Epithelial cell of esophagus (primary cell): Measurements from ENCODE around the gene NRXN3.
A peak's percentile ranks its signal among the peaks of the same experiment; 100 is the strongest.

Source experiments
- DNase-seq: peaks from one replicate; pipeline ENCODE4 v3.0.0; 2010; ENCODE audit warnings: low read depth
- H3K4me3 ChIP-seq: 2 replicates; pipeline ENCODE4 v1.5.1; 2011; ENCODE audit warnings: mild to moderate bottlenecking, low read length, control low read depth
- CTCF ChIP-seq: IDR thresholded peaks from 2 replicates; pipeline ENCODE4 v1.5.1; 2011; ENCODE audit warnings: low read depth, mild to moderate bottlenecking, low read length, control low read depth, inconsistent platforms; ENCODE audit not compliant: insufficient read depth; ENCODE audit errors: missing control alignments

NRXN3 gene

GRCh38 chr14:79525416-79525815 is 1355.2 kb downstream of the NRXN3 start:
- no peak overlapping the region for H3K4me3 ChIP-seq
- DNase-seq: no peak
- no peak for TF ChIP-seq CTCF

- DNase-seq: no peak
- TF ChIP-seq CTCF: no peak
- no peak overlapping the region for H3K4me3 ChIP-seq
Observed at GRCh38 chr14:79528828-79529416, 1358.7 kb downstream of the NRXN3 start.

- H3K4me3 ChIP-seq: no peak overlapping the region
- no peak for DNase-seq
- no peak for TF ChIP-seq CTCF
Observed at GRCh38 chr14:79530555-79530954, 1360.4 kb downstream of the NRXN3 start.

GRCh38 chr14:79534703-79535353 is 1364.7 kb downstream of the NRXN3 start:
- H3K4me3 ChIP-seq: no peak overlapping the region
- no peak for TF ChIP-seq CTCF
- DNase-seq: no peak

GRCh38 chr14:79540394-79540793 is 1370.2 kb downstream of the NRXN3 start:
- peak; percentile 56 for DNase-seq
- no peak overlapping the region for H3K4me3 ChIP-seq
- TF ChIP-seq CTCF: no peak

GRCh38 chr14:79542121-79542520 is 1371.9 kb downstream of the NRXN3 start:
- DNase-seq: no peak

More at GRCh38 chr14:79542121-79542520, 1371.9 kb downstream of the NRXN3 start:
- TF ChIP-seq CTCF: no peak
- H3K4me3 ChIP-seq: no peak overlapping the region
